GM12892 (cell line): ENCODE data around the gene CSTF1.

Experiments used
- POLR2A ChIP-seq: IDR thresholded peaks from 2 replicates; pipeline ENCODE4 v1.6.1; 2011; ENCODE audit warnings: low read depth, low read length, control low read depth
- POLR2AphosphoS5 ChIP-seq: IDR thresholded peaks from 2 replicates; pipeline ENCODE4 v1.6.1; 2011; ENCODE audit warnings: low read depth, low read length, control low read depth
- TAF1 ChIP-seq: IDR thresholded peaks from 2 replicates; pipeline ENCODE4 v1.6.1; 2011; ENCODE audit warnings: low read depth, mild to moderate bottlenecking, control low read depth, low read length, borderline replicate concordance

GRCh38 chr20:56422076-56422823, 29.8 kb downstream of the CSTF1 start:
- no peak for TF ChIP-seq TAF1
- TF ChIP-seq POLR2A: no peak
- no peak for TF ChIP-seq POLR2AphosphoS5
